T-cell (primary cell): ENCODE data around the gene CFAP119. TPM values are rescaled to one million over a fixed set of nuclear protein-coding genes. Genes with fewer than 3 reads are reported as not detected.

Experiments
- ATAC-seq, 4 experiments: fragments of 200-7000 bp in 3 of 4; fragments of 150-1000 bp in 1 of 4; cut with Tn5 transposase; replicated peaks in 1 of 4; 1 replicate in 3 of 4; 2 replicates in 1 of 4; pipeline ENCODE4 v1.10.0; 2021; ENCODE audit warnings: moderate library complexity in 3 of 4, mild to moderate bottlenecking in 2 of 4, moderate number of reproducible peaks in 1 of 4
- CTCF ChIA-PET, 2 donors: fragments of 300-600 bp; sonication (Branson Sonifier 250); formaldehyde crosslinking; loops; one replicate each; lab custom pipeline; 2022; ENCODE audit warnings: antibody characterized with exemption in 2 of 2; lab: Charles Lee
- POLR2A ChIA-PET, 2 donors: fragments of 300-600 bp; sonication (Branson Sonifier 250); formaldehyde crosslinking; loops; one replicate each; lab custom pipeline; 2022; ENCODE audit warnings: antibody characterized with exemption in 2 of 2; lab: Charles Lee
- DNase-seq, 35 experiments: peaks; one replicate each; pipeline versions ENCODE4 v3.0.0 to v3.0.0-alpha.2; 2013 to 2023
- H3K27ac ChIP-seq: one replicate; pipeline ENCODE4 v1.5.1; 2013; ENCODE audit warnings: low read length
- H3K27me3 ChIP-seq, 2 experiments: replicated peaks in 1 of 2; 1 replicate in 1 of 2; 2 replicates in 1 of 2; pipeline versions ENCODE4 v1.6.1 to v1.7.0; 2013; ENCODE audit warnings: low read length in 1 of 2, mixed read lengths in 1 of 2; ENCODE audit not compliant: control insufficient read depth in 2 of 2, insufficient read depth in 2 of 2; ENCODE audit errors: extremely low read depth in 1 of 2
- H3K36me3 ChIP-seq, 2 donors: 1 replicate in 1 of 2; 2 replicates in 1 of 2; pipeline versions ENCODE4 v1.6.1 to v1.7.0; 2013; ENCODE audit warnings: low read length in 1 of 2; ENCODE audit not compliant: control insufficient read depth in 2 of 2, insufficient read depth in 1 of 2; ENCODE audit errors: extremely low read depth in 1 of 2
- H3K4me1 ChIP-seq, 2 experiments: 1 replicate in 1 of 2; 2 replicates in 1 of 2; pipeline versions ENCODE4 v1.6.1 to v1.7.0; 2013; ENCODE audit warnings: low read length in 2 of 2, mixed read lengths in 1 of 2; ENCODE audit not compliant: insufficient read depth in 2 of 2, control insufficient read depth in 1 of 2; ENCODE audit errors: extremely low read depth in 1 of 2
- H3K4me3 ChIP-seq, 2 donors: 1 replicate in 1 of 2; 2 replicates in 1 of 2; pipeline versions ENCODE4 v1.5.1 to v1.7.0; 2013; ENCODE audit warnings: mild to moderate bottlenecking in 2 of 2, low read length in 1 of 2, moderate library complexity in 1 of 2; ENCODE audit not compliant: control insufficient read depth in 1 of 2; ENCODE audit errors: extremely low read depth in 1 of 2
- H3K9me3 ChIP-seq: 2 replicates; pipeline ENCODE4 v1.7.0; 2013
- H3K27ac Mint-ChIP-seq, 2 donors: one replicate each; pipeline ENCODE4 v1.8.0; 2020 to 2021; ENCODE audit warnings: mild to moderate bottlenecking in 2 of 2, mixed read lengths in 2 of 2
- H3K27me3 Mint-ChIP-seq, 2 donors: one replicate each; pipeline ENCODE4 v1.8.0; 2021 to 2022; ENCODE audit warnings: mixed read lengths in 2 of 2
- H3K36me3 Mint-ChIP-seq: one replicate; pipeline ENCODE4 v1.8.0; 2021; ENCODE audit warnings: mixed read lengths
- H3K4me1 Mint-ChIP-seq, 3 donors: one replicate each; pipeline ENCODE4 v1.8.0; 2020 to 2022; ENCODE audit warnings: mixed read lengths in 3 of 3, mild to moderate bottlenecking in 1 of 3
- H3K4me3 Mint-ChIP-seq, 3 donors: one replicate each; pipeline ENCODE4 v1.8.0; 2020 to 2022; ENCODE audit warnings: mild to moderate bottlenecking in 3 of 3, mixed read lengths in 3 of 3, moderate library complexity in 3 of 3
- H3K9me3 Mint-ChIP-seq, 3 donors: one replicate each; pipeline ENCODE4 v1.8.0; 2020 to 2022; ENCODE audit warnings: mixed read lengths in 3 of 3
- WGBS: methylation state at CpG from one replicate; pipeline ENCODE4 v1.1.5; 2013; ENCODE audit warnings: missing lambda C conversion rate; ENCODE audit not compliant: insufficient coverage; 5-methylcytosine and 5-hydroxymethylcytosine counted together
- total RNA-seq, 35 experiments: library from RNA in 6 of 35; stranded (reverse) in 6 of 35; fragments of 120-200 nt in 1 of 35; gene quantifications; one replicate each; pipeline versions ENCODE4 v1.2.1 to v1.2.4 and lab custom pipeline; 2013 to 2026

Gene CFAP119
- total RNA-seq, 5 donors from 2014 or later (not counting 1 experiment from before 2014, with no cell fraction given) = 1.3 to 3.1 (median 2.7) TPM

GRCh38 chr16:30710971-30711370 lies 50.9 kb downstream of the CFAP119 start:
- ChIA-PET CTCF (no interaction called here), POLR2A (no interaction called here)
- ATAC-seq = no peak
- no peak overlapping the region for H3K27ac Mint-ChIP-seq
- no peak overlapping the region for H3K4me3 ChIP-seq
- no peaks in the 10 kb centered on the region for H3K27me3 ChIP-seq
- no peak overlapping the region for H3K27ac ChIP-seq
- peaks cover 31 to 93% of the 10 kb centered on the region in 2 donors for H3K36me3 ChIP-seq
- peaks cover 4 to 9% of the 10 kb centered on the region in 2 experiments for H3K4me1 ChIP-seq
- no peaks in the 10 kb centered on the region for H3K9me3 Mint-ChIP-seq
- WGBS = no CpG with 5 or more reads among the region's 4 CpGs
- H3K27me3 Mint-ChIP-seq = no peaks in the 10 kb centered on the region
- H3K4me1 Mint-ChIP-seq = peaks cover 20 to 26% (median 22%) of the 10 kb centered on the region in 3 donors
- no peak for DNase-seq
- no peak overlapping the region for H3K4me3 Mint-ChIP-seq
- peaks cover 74% of the 10 kb centered on the region for H3K36me3 Mint-ChIP-seq
- no peaks in the 10 kb centered on the region for H3K9me3 ChIP-seq

Other genes starting within 250 kb of the CFAP119 start
- gene ZNF768, start 235.5 kb downstream of the CFAP119 start, total RNA-seq = 1 to 10 TPM; 5.0 to 8.3 (median 7.2) TPM
- gene ZNF747, start 227.2 kb downstream of the CFAP119 start, total RNA-seq = 10 to 100 TPM in 3 of 5 donors, 1 to 10 TPM in 2; 6.8 to 17.4 (median 14.2) TPM
- 10 to 100 TPM; 14.9 to 33.9 (median 27.3) TPM for gene ZNF764, start 203.7 kb downstream of the CFAP119 start, total RNA-seq
- 10 to 100 TPM; 11.9 to 25.9 (median 20.7) TPM for gene ZNF688, start 190.3 kb downstream of the CFAP119 start, total RNA-seq
- gene ZNF785, start 176.4 kb downstream of the CFAP119 start, total RNA-seq = 10 to 100 TPM; 11.7 to 30.9 (median 26.6) TPM
- gene ZNF689, start 151.7 kb downstream of the CFAP119 start, total RNA-seq = 10 to 100 TPM; 11.0 to 13.7 (median 12.4) TPM
- 100 to 1,000 TPM in 2 of 5 donors, 10 to 100 TPM in 3; 57.9 to 121 (median 89.6) TPM for gene PRR14, start 111.1 kb downstream of the CFAP119 start, total RNA-seq
- 100 to 1,000 TPM; 159 to 186 (median 167) TPM for gene FBRS, start 103.6 kb downstream of the CFAP119 start, total RNA-seq
- 100 to 1,000 TPM in 3 of 5 donors, 10 to 100 TPM in 2; 82.8 to 124 (median 114) TPM for gene SRCAP, start 62.9 kb downstream of the CFAP119 start, total RNA-seq
- gene PHKG2, start 13.6 kb downstream of the CFAP119 start, total RNA-seq = 10 to 100 TPM; 36.4 to 57.8 (median 48.9) TPM
- 100 to 1,000 TPM in 1 of 5 donors, 10 to 100 TPM in 4; 55.7 to 106 (median 95.9) TPM for gene RNF40, start 260 bp upstream of the CFAP119 start, total RNA-seq
- gene ZNF629, start 25.1 kb upstream of the CFAP119 start, total RNA-seq = 1 to 10 TPM; 2.4 to 7.6 (median 4.4) TPM
- gene BCL7C, start 132.0 kb upstream of the CFAP119 start, total RNA-seq = 10 to 100 TPM; 21.0 to 31.9 (median 26.9) TPM
- under 1 TPM in 3 of 5 donors, not detected in 2; 0.38 to 0.47 (median 0.39) TPM for gene CTF1, start 134.6 kb upstream of the CFAP119 start, total RNA-seq
- 10 to 100 TPM; 11.5 to 22.0 (median 18.1) TPM for gene FBXL19, start 161.5 kb upstream of the CFAP119 start, total RNA-seq
- gene ORAI3, start 187.0 kb upstream of the CFAP119 start, total RNA-seq = 10 to 100 TPM in 3 of 5 donors, 1 to 10 TPM in 2; 6.6 to 22.3 (median 20.8) TPM
- 10 to 100 TPM; 34.6 to 43.6 (median 38.2) TPM for gene SETD1A, start 195.7 kb upstream of the CFAP119 start, total RNA-seq
- 1 to 10 TPM in 3 of 5 donors, under 1 TPM in 2; 0.33 to 3.5 (median 1.3) TPM for gene HSD3B7, start 223.1 kb upstream of the CFAP119 start, total RNA-seq
- gene STX1B, start 248.6 kb upstream of the CFAP119 start, total RNA-seq = 1 to 10 TPM; 2.3 to 3.9 (median 3.4) TPM